Measurements from ENCODE around the gene TAS2R50.
A peak's percentile ranks its signal among the peaks of the same experiment; 100 is the strongest.

Gene TAS2R50

DNA sequence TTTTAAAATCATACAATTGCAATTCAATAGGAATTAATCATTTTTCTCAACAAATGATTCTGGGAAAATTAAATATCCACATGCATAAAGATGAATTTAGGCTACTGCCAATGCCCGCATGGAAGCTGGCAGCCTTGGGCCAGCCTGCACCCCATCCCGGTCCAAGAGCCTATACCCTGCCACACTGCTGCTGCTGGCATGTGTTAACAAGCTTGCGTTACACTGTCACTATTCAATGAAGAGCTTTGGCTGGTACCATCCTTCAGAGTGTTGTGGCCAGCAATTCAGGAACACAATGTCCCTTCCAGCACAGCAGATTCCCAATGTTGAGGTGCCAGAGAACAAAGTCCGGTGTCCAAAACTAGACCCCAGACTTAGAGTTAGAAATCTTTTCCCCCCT lies 34.1 kb downstream of the TAS2R50 start:
- Histone ChIP-seq H3K27me3 (replicated peaks; ENCODE audit: control insufficient read depth, insufficient read depth, low read length) (no peaks in the 10 kb centered on the region), H3K4me3 (ENCODE audit: low read length) (no peak overlapping the region), H3K36me3 (ENCODE audit: control insufficient read depth, insufficient read depth, low read length, severe bottlenecking) (peaks cover 5% of the 10 kb centered on the region), H3K9me3 (ENCODE audit: control insufficient read depth, low read length) (peaks cover 10% of the 10 kb centered on the region), H3K4me1 (ENCODE audit: control insufficient read depth, insufficient read depth, low read length) (no peaks in the 10 kb centered on the region), H3K9ac (ENCODE audit: low read length) (no peak overlapping the region)
- DNase-seq (ENCODE audit: low read depth), result no peak

DNA sequence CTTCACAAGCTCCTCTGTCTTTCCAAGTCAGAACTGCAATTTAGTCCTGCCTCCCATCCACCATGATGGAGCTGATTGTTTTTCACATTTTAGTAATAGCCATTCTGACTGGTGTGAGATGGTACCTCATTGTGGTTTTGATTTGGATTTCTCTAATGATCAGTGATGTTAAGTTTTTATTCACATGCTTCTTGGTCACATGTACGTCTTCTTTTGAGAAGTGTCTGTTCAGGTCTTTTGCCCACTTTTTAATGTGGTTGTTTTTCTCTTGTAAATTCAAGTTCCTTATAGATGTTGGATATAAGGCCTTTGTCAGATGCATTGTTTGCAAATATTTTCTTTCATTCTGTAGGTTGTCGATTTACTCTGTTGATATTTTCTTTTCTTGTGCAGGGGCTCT lies 43.5 kb downstream of the TAS2R50 start:
- no peak overlapping the region for H3K9ac ChIP-seq (ENCODE audit: low read length)
- no peaks in the 10 kb centered on the region for H3K36me3 ChIP-seq (ENCODE audit: control insufficient read depth, insufficient read depth, low read length, severe bottlenecking)
- no peak for DNase-seq (ENCODE audit: low read depth)
- H3K9me3 ChIP-seq (ENCODE audit: control insufficient read depth, low read length), result peaks cover 10% of the 10 kb centered on the region
- H3K4me3 ChIP-seq (ENCODE audit: low read length), result no peak overlapping the region
- no peaks in the 10 kb centered on the region for H3K27me3 ChIP-seq (replicated peaks; ENCODE audit: control insufficient read depth, insufficient read depth, low read length)
- no peaks in the 10 kb centered on the region for H3K4me1 ChIP-seq (ENCODE audit: control insufficient read depth, insufficient read depth, low read length)

DNA sequence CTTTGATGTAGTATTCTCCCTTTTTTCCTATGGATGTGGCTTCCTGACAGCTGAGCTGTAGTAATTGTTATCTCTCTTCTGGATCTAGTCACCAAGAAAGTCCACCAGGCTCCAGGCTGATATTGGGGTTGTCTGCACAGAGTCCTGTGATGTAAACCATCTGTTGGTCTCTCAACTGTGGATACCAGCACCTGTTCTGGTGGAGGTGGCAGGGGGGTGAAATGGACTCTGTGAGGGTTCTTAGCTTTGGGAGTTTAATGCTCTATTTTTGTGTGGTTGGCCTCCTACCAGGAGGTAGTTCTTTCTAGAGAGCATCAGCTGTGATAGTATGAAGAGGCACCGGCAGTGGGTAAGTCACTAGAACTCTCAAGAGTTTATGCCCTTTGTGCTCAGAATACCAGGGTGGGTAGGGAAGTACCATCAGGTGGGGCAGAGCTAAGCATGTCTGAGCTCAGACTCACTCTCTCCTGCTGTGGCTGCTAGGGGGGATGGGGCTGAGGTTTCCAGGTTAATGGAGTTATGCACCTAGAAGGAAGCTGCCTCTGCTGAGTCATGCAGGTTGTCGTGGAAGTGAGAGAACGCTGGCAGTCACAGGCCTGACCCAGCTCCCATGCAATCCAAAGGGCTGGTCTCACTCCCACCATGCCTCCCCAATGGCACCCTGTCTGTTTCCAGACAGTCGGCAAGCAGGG lies 44.6 kb downstream of the TAS2R50 start:
- Histone ChIP-seq H3K9ac (ENCODE audit: low read length) (no peak overlapping the region), H3K4me1 (ENCODE audit: control insufficient read depth, insufficient read depth, low read length) (no peaks in the 10 kb centered on the region), H3K4me3 (ENCODE audit: low read length) (no peak overlapping the region), H3K27me3 (replicated peaks; ENCODE audit: control insufficient read depth, insufficient read depth, low read length) (no peaks in the 10 kb centered on the region), H3K9me3 (ENCODE audit: control insufficient read depth, low read length) (peaks cover 7% of the 10 kb centered on the region), H3K36me3 (ENCODE audit: control insufficient read depth, insufficient read depth, low read length, severe bottlenecking) (no peaks in the 10 kb centered on the region)
- DNase-seq (ENCODE audit: low read depth), result no peak

DNA sequence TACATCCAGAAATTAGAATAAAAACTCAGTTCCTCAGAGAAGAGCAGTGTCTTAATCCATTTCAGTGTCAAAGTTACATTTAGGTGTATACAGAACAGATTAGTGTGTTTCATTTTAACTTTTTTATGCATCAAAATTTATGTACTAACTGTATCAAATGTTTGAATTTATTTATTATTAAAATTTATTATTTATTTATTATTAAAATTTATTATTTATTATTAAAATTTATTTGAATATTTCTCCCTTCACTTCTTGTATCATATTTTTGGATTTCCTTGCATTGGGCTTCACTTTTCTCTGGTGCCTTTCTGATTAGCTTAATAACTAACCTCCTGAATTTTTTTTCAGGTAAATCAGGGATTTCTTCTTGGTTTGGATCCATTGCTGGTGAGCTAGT lies 45.3 kb downstream of the TAS2R50 start:
- no peaks in the 10 kb centered on the region for H3K9me3 ChIP-seq (ENCODE audit: control insufficient read depth, low read length)
- H3K36me3 ChIP-seq (ENCODE audit: control insufficient read depth, insufficient read depth, low read length, severe bottlenecking), result no peaks in the 10 kb centered on the region
- no peak overlapping the region for H3K4me3 ChIP-seq (ENCODE audit: low read length)
- no peak overlapping the region for H3K9ac ChIP-seq (ENCODE audit: low read length)
- no peak for DNase-seq (ENCODE audit: low read depth)
- no peaks in the 10 kb centered on the region for H3K27me3 ChIP-seq (replicated peaks; ENCODE audit: control insufficient read depth, insufficient read depth, low read length)
- no peaks in the 10 kb centered on the region for H3K4me1 ChIP-seq (ENCODE audit: control insufficient read depth, insufficient read depth, low read length)

DNA sequence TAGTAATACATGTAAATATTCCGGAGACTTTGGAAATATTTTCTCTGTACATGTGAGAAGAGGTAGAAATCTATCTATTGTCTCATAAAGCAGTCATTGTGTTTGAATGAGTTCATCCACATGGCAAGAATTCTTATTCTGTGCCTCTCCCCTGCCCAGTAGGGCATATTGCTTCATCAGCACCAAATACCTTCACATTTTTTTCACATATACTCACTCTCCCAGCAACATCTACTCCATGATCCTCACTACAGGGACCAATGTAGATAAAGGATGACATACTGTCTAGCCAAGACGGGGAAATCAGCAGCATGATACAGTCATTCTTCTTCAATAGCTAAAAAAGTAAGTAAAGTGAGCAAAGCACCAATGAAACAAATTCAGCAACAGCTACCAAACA lies 46.3 kb downstream of the TAS2R50 start:
- Histone ChIP-seq H3K4me3 (ENCODE audit: low read length) (no peak overlapping the region), H3K9me3 (ENCODE audit: control insufficient read depth, low read length) (no peaks in the 10 kb centered on the region), H3K4me1 (ENCODE audit: control insufficient read depth, insufficient read depth, low read length) (no peaks in the 10 kb centered on the region), H3K36me3 (ENCODE audit: control insufficient read depth, insufficient read depth, low read length, severe bottlenecking) (no peaks in the 10 kb centered on the region), H3K27me3 (replicated peaks; ENCODE audit: control insufficient read depth, insufficient read depth, low read length) (no peaks in the 10 kb centered on the region), H3K9ac (ENCODE audit: low read length) (no peak overlapping the region)
- peak; percentile 73 for DNase-seq (ENCODE audit: low read depth)

DNA sequence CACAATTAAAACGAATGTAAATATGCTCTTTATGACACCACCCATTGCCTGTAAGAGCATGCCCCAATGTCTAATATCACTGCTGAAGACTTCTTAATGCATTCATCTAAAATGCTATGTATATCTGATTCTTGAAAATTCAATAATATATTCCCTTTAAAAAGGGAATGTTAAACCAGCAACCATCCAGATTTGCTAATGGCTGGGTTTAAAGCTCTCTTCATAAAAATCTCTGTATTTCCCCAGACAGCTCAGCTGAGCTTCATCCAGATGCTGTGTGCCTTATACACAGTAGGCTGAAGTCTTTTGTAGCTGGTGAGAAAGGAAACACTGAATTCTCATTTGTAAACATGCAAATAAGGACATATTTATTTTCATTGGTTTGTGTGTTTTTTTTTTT lies 47.5 kb downstream of the TAS2R50 start, which contains the start of gene TAS2R14:
Gene TAS2R14, minus strand, starts transcription at position 101 of the 400 bp plus-strand sequence. Its CDS starts 56 bp downstream, at position 45.
- Histone ChIP-seq H3K27me3 (replicated peaks; ENCODE audit: control insufficient read depth, insufficient read depth, low read length) (no peaks in the 10 kb centered on the region), H3K9me3 (ENCODE audit: control insufficient read depth, low read length) (no peaks in the 10 kb centered on the region), H3K9ac (ENCODE audit: low read length) (no peak within 1 kb of the TSS), H3K36me3 (ENCODE audit: control insufficient read depth, insufficient read depth, low read length, severe bottlenecking) (no peaks in the 10 kb centered on the region), H3K4me1 (ENCODE audit: control insufficient read depth, insufficient read depth, low read length) (no peaks in the 10 kb centered on the region), H3K4me3 (ENCODE audit: low read length) (no peak within 1 kb of the TSS)
- DNase-seq (ENCODE audit: low read depth), result no peak

DNA sequence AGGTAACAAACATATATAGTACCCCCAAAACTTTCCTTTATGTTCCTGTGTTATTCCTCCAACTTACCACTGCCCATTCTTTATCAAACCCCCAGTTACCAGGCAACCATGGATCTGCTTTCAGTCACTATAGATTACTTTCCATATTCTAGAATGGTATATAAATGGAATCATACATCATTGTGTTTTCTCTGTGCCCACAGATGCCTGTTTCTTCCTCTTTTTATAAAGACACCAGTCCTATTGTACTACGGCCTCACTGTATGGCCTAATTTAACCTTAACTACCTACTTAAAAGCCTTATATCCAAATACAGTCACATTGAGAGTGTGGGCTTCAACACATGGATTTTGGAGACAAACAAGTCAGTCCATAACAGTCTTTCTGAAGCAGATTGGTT lies 50.2 kb downstream of the TAS2R50 start:
- Histone ChIP-seq H3K4me3 (ENCODE audit: low read length) (no peak overlapping the region), H3K4me1 (ENCODE audit: control insufficient read depth, insufficient read depth, low read length) (no peaks in the 10 kb centered on the region), H3K27me3 (replicated peaks; ENCODE audit: control insufficient read depth, insufficient read depth, low read length) (no peaks in the 10 kb centered on the region), H3K36me3 (ENCODE audit: control insufficient read depth, insufficient read depth, low read length, severe bottlenecking) (no peaks in the 10 kb centered on the region), H3K9me3 (ENCODE audit: control insufficient read depth, low read length) (no peaks in the 10 kb centered on the region), H3K9ac (ENCODE audit: low read length) (no peak overlapping the region)
- no peak for DNase-seq (ENCODE audit: low read depth)
